ENCODE data around the gene ANKRD45. TPM values are rescaled to one million over a fixed set of nuclear protein-coding genes. Genes with fewer than 3 reads are reported as not detected.
"Not testable (repeated sequence)": the region's sequence is repeated elsewhere in the genome, so short reads cannot be mapped to it uniquely, and the experiment has no call there.

Gene ANKRD45
- 1 to 10 TPM; 4.2 to 5.8 (median 4.4) TPM for polyA plus RNA-seq (ENCODE audit: insufficient read length in 3 of 3)
- long read RNA-seq, donor 1, partial matches to known transcripts, result 0 of 1 reads
- long read RNA-seq, donor 1, other reads (novel, unspliced or antisense), result 0 of 1 reads
- long read RNA-seq, donor 2, partial matches to known transcripts, result 0 of 1 reads
- long read RNA-seq, donor 2, other reads (novel, unspliced or antisense), result 0 of 1 reads
- long read RNA-seq, donor 3, partial matches to known transcripts, result 0 of 1 reads
- long read RNA-seq, donor 3, other reads (novel, unspliced or antisense), result 0 of 1 reads
- long read RNA-seq, donor 4, partial matches to known transcripts, result 0 of 1 reads
- long read RNA-seq, donor 4, other reads (novel, unspliced or antisense), result 0 of 1 reads
- long read RNA-seq, donor 5, result 0 reads
- long read RNA-seq, donor 6, partial matches to known transcripts, result 0 of 1 reads
- long read RNA-seq, donor 6, other reads (novel, unspliced or antisense), result 0 of 1 reads
- long read RNA-seq, donor 7, partial matches to known transcripts, result 0 of 2 reads
- long read RNA-seq, donor 7, other reads (novel, unspliced or antisense), result 0 of 2 reads
- long read RNA-seq, donor 8, result 0 reads
- long read RNA-seq, donor 9, result 0 reads
- long read RNA-seq, donor 10, result 0 reads
- long read RNA-seq, donor 11, partial matches to known transcripts, result 0 of 2 reads
- long read RNA-seq, donor 11, other reads (novel, unspliced or antisense), result 0 of 2 reads
- long read RNA-seq, donor 12, partial matches to known transcripts, result 0 of 4 reads
- long read RNA-seq, donor 12, other reads (novel, unspliced or antisense), result 0 of 4 reads
- long read RNA-seq, donor 13, result 0 reads
- long read RNA-seq, donor 14, result 0 reads
- long read RNA-seq, donor 15, result 0 reads
- long read RNA-seq, donor 16, partial matches to known transcripts, result 0 of 2 reads
- long read RNA-seq, donor 16, other reads (novel, unspliced or antisense), result 0 of 2 reads

DNA sequence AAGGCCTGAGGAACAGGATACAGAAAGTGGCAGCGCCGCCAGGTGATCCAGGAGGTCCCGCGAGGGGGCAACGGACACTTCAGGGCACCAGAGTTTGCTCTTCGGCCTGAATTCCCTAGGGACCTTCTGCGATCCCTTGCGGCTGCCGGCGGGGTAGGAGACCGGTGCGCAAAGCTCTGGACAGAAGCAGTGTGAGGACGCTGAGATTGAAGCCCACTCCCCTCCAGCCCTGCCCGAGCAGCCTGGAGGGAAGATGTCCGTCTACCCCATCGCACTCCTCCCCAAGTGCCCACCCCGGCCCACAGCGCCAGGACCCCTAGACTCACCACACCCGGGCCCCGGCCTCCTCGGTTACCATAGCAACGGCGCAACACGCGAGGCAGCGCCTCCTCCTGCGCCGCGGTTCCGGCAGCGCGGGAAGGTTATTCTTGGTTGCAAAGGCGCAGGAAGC lies at the start of gene ANKRD45:
TSS of gene ANKRD45 (minus strand) at position 361 of the 451 bp plus-strand sequence. CDS start 10,433 bp downstream, outside the sequence.
- DNase-seq, result peak; percentile 79

DNA sequence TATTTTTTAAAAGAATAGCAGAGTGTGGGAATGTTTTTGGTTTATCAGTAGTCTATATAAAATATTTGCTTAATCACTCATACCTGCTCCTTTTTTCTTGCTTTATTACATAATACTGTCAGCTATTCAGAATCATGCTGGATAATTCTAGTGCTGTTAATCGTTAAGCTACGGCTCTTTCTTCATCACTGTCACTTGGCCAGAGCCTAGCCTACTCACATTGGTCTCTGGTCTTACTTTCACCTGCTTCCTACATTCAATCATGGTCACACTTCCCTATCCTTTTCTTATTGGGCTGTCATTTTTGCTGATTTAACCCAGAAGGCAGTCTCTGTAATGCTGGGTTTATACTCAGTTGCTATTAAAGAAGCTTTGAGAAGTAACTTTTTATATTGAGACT lies 47.6 kb upstream of the ANKRD45 start:
- no peak for DNase-seq

GRCh38 chr1:173715538-173715844 lies 45.8 kb upstream of the ANKRD45 start:
- no peak for DNase-seq

- DNase-seq, result peak; percentile 89
Measured at GRCh38 chr1:173714759-173715537, 45.3 kb upstream of the ANKRD45 start, which contains the start of gene KLHL20. Gene KLHL20 (plus strand): TSS chr1:173714981. CDS start chr1:173716044, 1,063 bp downstream.

- DNase-seq, result no peak
Measured at GRCh38 chr1:173714441-173714758, 44.7 kb upstream of the ANKRD45 start.

DNA sequence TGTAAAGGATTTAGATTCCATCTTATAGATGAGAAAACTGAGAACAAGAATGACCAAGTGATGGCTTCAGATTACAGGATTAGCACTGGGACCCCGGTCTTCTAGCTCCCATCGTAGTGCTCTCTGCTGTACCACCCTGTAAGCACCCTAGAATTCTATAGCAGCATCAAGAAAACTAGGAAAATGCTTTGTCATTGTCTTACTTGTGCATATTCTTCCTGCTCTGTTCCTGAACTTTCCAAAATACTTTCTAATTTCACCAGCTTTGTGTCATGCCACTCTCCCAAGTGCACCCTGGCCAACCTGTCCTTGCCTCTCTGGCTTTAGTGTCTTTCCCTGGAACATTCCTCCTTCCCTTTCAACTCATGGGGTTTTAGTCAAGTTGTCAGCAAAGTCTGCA lies 39.1 kb upstream of the ANKRD45 start:
- no peak for DNase-seq

DNA sequence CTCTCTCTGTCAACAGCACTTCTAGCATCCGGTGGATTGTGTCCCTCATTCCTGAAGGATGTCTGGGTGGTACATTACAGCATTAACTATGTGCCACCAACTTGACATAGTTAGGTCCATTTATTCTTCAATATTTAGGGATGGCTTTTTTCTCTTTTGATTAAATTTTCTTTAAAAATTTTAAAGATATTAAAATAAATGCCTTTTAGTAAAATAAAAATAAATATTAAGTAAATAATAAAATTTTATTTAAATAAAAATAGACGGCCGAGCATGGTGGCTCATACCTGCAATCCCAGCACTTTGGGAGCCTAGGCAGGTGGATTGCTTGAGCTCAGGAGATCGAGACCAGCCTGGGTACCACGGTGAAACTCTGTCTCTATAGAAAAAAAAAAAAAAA lies 35.5 kb upstream of the ANKRD45 start:
- DNase-seq, result no peak

GRCh38 chr1:173702736-173703135 lies 33.1 kb upstream of the ANKRD45 start:
- DNase-seq, result no peak

- DNase-seq, result not testable (repeated sequence)
Measured at GRCh38 chr1:173701299-173701698, 31.6 kb upstream of the ANKRD45 start.

GRCh38 chr1:173693238-173693637 lies 23.6 kb upstream of the ANKRD45 start:
- no peak for DNase-seq

DNA sequence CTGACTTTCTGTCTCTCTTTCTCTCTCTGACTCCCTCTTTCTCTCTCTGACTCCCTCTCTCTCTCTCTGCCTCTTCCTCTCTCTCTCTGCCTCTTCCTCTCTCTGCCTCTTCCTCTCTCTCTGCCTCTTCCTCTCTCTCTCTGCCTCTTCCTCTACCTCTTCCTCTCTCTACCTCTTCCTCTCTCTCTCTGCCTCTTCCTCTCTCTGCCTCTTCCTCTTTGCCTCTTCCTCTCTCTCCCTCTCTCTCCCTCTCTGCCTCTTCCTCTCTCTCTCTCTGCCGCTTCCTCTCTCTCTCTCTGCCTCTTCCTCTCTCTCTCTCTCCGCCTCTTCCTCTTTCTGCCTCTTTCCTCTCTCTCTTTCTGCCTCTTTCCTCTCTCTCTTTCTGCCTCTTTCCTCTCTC lies 18.6 kb upstream of the ANKRD45 start:
- DNase-seq, result no peak

- not testable (repeated sequence) for DNase-seq
Measured at GRCh38 chr1:173685121-173685520, 15.5 kb upstream of the ANKRD45 start.

DNA sequence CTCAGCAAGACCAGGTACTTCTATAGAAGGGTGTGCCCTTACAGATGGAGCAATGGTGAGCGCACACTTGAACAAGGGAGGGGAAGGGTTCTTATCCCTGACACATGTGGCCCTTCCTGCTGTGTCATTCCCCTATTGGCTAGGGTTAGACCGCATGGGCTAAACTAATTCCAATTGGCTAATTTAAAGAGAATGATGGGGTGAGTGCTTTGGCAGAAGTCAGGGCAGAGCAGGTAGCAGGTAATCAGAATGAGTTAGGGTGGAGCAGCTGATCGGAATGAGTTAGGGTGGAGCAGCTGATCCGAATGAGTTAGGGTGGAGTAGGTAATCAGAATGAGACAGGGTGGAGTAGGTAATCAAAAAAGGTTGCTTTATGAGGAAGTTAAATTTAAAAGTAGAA lies 14.2 kb upstream of the ANKRD45 start:
- not testable (repeated sequence) for DNase-seq

DNA sequence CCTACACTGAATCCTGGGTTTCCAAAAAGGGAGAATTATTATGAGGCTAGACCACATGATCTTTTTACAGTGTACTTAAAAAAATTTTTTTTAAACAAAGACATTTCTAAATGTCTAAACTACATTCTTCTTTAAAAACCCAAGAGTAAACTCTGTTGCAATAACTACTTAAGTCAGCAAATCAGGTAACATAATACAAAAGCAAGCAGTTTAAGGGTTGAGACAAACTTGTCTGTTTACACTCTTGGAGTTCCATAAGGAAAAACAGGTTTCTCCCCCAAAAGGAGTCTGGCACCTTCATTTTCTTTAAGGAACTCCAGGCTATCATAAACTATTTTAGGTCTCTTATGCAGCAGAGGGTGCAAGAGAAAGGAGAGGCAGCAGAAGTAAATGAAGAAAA lies 12.5 kb upstream of the ANKRD45 start:
- DNase-seq, result no peak

GRCh38 chr1:173680152-173680551 lies 10.5 kb upstream of the ANKRD45 start:
- DNase-seq, result not testable (repeated sequence)

DNA sequence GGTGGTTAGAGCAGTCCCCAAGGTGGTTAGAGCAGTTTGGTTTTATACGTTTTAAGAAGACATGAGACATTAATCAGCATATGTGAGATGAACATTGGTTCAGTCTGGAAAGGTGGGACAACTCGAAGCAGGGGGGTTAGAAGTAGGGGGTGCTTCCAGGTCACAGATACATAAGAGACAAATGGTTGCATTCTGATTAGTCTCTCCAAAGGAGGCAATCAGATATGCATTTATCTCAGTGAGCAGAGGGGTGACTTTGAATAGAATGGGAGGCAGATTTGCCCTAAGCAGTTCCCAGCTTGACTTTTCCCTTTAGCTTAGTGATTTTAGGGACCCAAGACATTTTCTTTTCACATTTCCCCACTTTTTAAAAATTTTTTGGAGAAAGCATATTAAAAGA lies 4.8 kb upstream of the ANKRD45 start:
- not testable (repeated sequence) for DNase-seq

DNA sequence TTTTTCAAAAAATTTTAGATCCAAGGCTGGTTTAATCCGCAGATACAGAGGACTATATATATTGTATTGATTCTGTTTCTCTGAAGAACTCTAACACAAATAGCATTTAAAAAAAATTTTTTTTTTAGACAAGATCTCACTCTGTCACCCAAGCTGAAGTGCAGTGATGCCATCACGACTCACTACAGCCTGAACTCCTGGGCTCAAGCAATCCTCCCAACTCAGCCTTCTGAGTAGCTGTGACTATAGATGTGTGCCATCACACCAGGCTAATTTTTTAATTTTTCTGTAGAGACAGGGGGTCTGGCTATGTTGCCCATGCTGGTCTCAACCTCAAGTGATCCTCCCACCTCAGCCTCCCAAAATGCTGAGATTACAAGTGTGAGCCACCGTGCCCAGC lies 3.0 kb downstream of the ANKRD45 start:
- DNase-seq, result no peak

DNA sequence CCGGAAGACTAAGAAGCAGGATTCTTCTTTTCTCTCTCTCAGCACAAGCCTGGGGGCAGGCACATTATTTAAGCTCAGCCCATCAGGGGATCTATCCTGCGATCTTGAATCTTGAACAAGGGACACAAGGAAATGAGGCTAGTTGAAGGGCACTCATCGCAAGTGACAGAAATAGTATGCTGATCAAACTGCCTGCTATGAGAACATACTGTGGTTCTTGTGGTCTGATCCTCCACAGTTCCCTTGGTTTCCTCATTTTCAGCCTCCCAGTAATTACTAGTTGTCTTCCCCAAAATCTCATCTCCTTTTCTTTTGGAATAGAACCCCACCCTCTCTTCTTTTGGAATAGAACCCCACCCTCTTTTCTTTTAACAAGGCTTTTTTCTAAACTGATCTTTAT lies 6.5 kb downstream of the ANKRD45 start:
- no peak for DNase-seq

DNA sequence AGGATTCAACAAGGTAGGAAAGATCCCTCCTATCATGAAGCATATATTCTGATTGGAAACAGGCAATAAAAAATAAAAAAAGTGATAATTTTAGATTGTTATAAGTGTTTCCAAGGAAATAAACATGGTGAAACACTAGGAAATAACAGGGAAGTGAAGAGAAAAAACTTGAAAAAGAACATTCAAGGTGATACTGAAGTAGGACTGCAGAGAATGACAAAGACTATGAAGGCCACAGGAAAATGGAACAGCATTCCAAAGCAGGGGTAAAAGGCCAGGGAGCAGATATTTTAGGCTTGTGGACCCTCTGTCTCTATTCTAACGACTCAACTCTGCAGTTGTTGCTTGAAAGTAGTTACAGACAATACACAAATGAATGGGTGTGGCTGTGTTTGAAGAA lies 7.9 kb downstream of the ANKRD45 start:
- no peak for DNase-seq

- DNase-seq, result no peak
Measured at GRCh38 chr1:173661271-173661670, 8.4 kb downstream of the ANKRD45 start.

GRCh38 chr1:173660306-173660705 lies 9.3 kb downstream of the ANKRD45 start:
- DNase-seq, result no peak
